Measurements from ENCODE around the gene PDE3B. TPM values are rescaled to one million over a fixed set of nuclear protein-coding genes. Genes with fewer than 3 reads are reported as not detected.
"Not testable (repeated sequence)": the region's sequence is repeated elsewhere in the genome, so short reads cannot be mapped to it uniquely, and the experiment has no call there.

The PDE3B gene
- total and polyA plus RNA-seq, 11 donors = 2.4 to 17.0 (median 10.0) TPM

GRCh38 chr11:14677146-14677545 lies 33.5 kb downstream of the PDE3B start:
- intact Hi-C loops (cut with DNase I) = no loop called here
- Histone ChIP-seq H3K27me3 (no peaks in the 10 kb centered on the region), H3K4me3 (no peak overlapping the region), H3K36me3 (no peaks in the 10 kb centered on the region), H3K4me1 (peaks cover 0 to 5% (median 0%) of the 10 kb centered on the region in 12 donors), H3K27ac (no peak overlapping the region), H3K9me3 (peaks cover 0 to 7% (median 0%) of the 10 kb centered on the region in 12 donors)
- WGBS, 4 donors = 86 to 92% (median 88%) methylated on average over 2 of the region's 2 CpGs
- no peak for ATAC-seq
- TF ChIP-seq CTCF (IDR thresholded peaks at IDR 0.05) (no peak), POLR2A (IDR thresholded peaks at IDR 0.05) (no peak)
- DNase-seq = no peak

- WGBS, 4 donors = 65 to 97% (median 83%) methylated on average over 2 of the region's 2 CpGs
- ATAC-seq (no peak), DNase-seq (no peak)
- H3K27me3 ChIP-seq = no peaks in the 10 kb centered on the region
- H3K27ac ChIP-seq = no peak overlapping the region
- H3K4me3 ChIP-seq = no peak overlapping the region
- TF ChIP-seq POLR2A (IDR thresholded peaks at IDR 0.05) = no peak
- TF ChIP-seq CTCF (IDR thresholded peaks at IDR 0.05) = no peak
- intact Hi-C loops (cut with DNase I) = no loop called here
- H3K4me1 ChIP-seq = peaks cover 0 to 4% (median 0%) of the 10 kb centered on the region in 12 donors
- H3K36me3 ChIP-seq = no peaks in the 10 kb centered on the region
- H3K9me3 ChIP-seq = peaks cover 0 to 7% (median 0%) of the 10 kb centered on the region in 12 donors
These were observed 34.7 kb downstream of the PDE3B start for GRCh38 chr11:14678350-14678749.

GRCh38 chr11:14679662-14680061 lies 36.1 kb downstream of the PDE3B start:
- TF ChIP-seq POLR2A (IDR thresholded peaks at IDR 0.05) (no peak), CTCF (IDR thresholded peaks at IDR 0.05) (no peak)
- Histone ChIP-seq H3K36me3 (no peaks in the 10 kb centered on the region), H3K27me3 (no peaks in the 10 kb centered on the region), H3K9me3 (peaks cover 0 to 14% (median 0%) of the 10 kb centered on the region in 12 donors), H3K4me3 (no peak overlapping the region), H3K4me1 (peaks cover 0 to 6% (median 0%) of the 10 kb centered on the region in 12 donors), H3K27ac (no peak overlapping the region)
- no peak for DNase-seq
- intact Hi-C loops (cut with DNase I) = no loop called here
- ATAC-seq = no peak
- WGBS, 4 donors = 91 to 93% (median 92%) methylated on average over 3 of the region's 3 CpGs

- H3K9me3 ChIP-seq = peaks cover 0 to 10% (median 0%) of the 10 kb centered on the region in 12 donors
- ATAC-seq; intact Hi-C loops (cut with DNase I); H3K36me3 ChIP-seq; H3K27ac ChIP-seq; H3K27me3 ChIP-seq; H3K4me3 ChIP-seq; H3K4me1 ChIP-seq; DNase-seq: not testable (repeated sequence)
- 82 to 89% (median 85%) methylated on average over 6 of the region's 6 CpGs for WGBS, 4 donors
These were observed 40.8 kb downstream of the PDE3B start for GRCh38 chr11:14684234-14684915.

- Histone ChIP-seq H3K4me3 (no peak overlapping the region), H3K9me3 (peaks cover 0 to 10% (median 0%) of the 10 kb centered on the region in 12 donors), H3K27ac (no peak overlapping the region), H3K4me1 (peaks cover 0 to 8% (median 0%) of the 10 kb centered on the region in 12 donors), H3K27me3 (no peaks in the 10 kb centered on the region), H3K36me3 (no peaks in the 10 kb centered on the region)
- DNase-seq = no peak
- no peak for ATAC-seq
- no peak for TF ChIP-seq POLR2A (IDR thresholded peaks at IDR 0.05)
- TF ChIP-seq CTCF (IDR thresholded peaks at IDR 0.05) = no peak
- intact Hi-C loops (cut with DNase I) = no loop called here
These were observed 43.9 kb downstream of the PDE3B start for GRCh38 chr11:14687456-14687855.

Measured in heart left ventricle (tissue), 16 donors.